Measurements from ENCODE around the gene CTAGE6. TPM values are rescaled to one million over a fixed set of nuclear protein-coding genes. Genes with fewer than 3 reads are reported as not detected.
"Not testable (repeated sequence)": the region's sequence is repeated elsewhere in the genome, so short reads cannot be mapped to it uniquely, and the experiment has no call there.

CTAGE6 gene, protein sequence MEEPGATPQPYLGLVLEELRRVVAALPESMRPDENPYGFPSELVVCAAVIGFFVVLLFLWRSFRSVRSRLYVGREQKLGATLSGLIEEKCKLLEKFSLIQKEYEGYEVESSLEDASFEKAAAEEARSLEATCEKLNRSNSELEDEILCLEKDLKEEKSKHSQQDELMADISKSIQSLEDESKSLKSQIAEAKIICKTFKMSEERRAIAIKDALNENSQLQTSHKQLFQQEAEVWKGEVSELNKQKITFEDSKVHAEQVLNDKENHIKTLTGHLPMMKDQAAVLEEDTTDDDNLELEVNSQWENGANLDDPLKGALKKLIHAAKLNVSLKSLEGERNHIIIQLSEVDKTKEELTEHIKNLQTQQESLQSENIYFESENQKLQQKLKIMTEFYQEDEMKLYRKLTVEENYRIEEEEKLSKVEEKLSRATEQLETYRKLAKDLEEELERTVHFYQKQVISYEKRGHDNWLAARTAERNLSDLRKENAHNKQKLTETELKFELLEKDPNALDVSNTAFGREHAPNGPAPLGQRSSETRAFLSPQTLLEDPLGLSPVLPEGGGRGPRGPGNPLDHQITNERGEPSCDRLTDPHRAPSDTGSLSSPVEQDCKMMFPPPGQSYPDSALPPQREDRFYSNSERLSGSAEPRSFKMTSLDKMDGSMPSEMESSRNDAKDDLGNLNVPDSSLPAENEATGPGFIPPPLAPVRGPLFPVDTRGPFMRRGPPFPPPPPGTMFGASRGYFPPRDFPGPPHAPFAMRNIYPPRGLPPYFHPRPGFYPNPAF
- total RNA-seq (2022) (not detected in 2 replicates), Bru-seq, nascent RNA (not detected), BruChase-seq, experiment 1, labeled RNA remaining after a 2-hour chase (percentile 19 among the genes with signal in this experiment), BruChase-seq, experiment 2, labeled RNA remaining after a 6-hour chase (percentile 12 among the genes with signal in this experiment)
- long read RNA-seq = 0 reads

DNA sequence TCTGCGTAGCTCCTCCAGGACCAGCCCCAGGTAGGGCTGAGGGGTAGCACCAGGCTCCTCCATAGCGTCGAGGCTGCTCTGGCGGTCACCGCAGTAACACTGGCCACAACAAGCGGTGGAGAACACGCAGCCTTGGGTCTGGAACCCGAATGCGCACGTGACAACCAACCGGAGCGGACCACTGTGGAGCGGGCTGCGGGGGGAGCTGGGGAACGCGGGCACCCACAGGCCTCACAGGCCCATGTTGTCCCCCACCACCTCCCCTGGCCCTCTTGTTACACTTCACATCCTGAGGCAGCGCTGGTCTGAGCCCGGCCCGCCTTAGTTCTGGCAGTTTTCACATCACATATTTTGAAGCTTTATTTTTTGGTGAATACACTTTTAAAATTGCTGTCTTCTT is at the start of gene CTAGE6:
TSS of gene CTAGE6 (minus strand) at position 101 of the 400 bp plus-strand sequence. CDS start at position 63, 38 bp downstream.
- BruUV-seq (replicated peaks); intact Hi-C loops (cut with micrococcal nuclease; ENCODE audit: unreplicated experiment): not testable (repeated sequence)

DNA sequence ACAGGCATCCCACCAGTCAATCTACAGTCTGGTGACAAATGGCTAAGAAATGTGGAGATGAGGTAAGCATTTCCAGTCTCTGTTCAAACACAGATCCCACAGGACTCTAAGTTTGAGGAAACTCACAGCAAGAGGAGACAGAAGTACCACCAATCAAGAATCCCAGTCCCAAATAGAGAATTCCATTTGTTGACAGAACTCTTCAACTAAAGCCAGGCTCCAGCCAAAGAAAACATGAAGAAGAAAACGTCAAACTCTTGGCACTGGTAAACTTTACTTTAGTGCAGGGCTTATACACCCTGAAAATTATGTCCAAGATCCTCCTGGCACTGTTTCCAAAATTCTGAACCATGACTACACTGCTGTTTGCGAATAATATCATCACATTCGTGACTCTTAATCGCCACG is 49.2 kb upstream of the CTAGE6 start:
- H3K36me3 Mint-ChIP-seq (ENCODE audit: insufficient read depth, unreplicated experiment); H3K9me3 ChIP-seq; H3K4me3 Mint-ChIP-seq (ENCODE audit: unreplicated experiment); H3K27me3 ChIP-seq (replicated peaks; ENCODE audit: control insufficient read depth, insufficient read depth, low read length); DNase-seq; POLR2A ChIA-PET; H3K27ac Mint-ChIP-seq (ENCODE audit: unreplicated experiment); H3K36me3 ChIP-seq (ENCODE audit: control insufficient read depth, insufficient read depth, low read length); CTCF ChIA-PET; intact Hi-C loops (cut with micrococcal nuclease; ENCODE audit: unreplicated experiment); H3K27me3 Mint-ChIP-seq (ENCODE audit: insufficient read depth, unreplicated experiment); H3K4me1 ChIP-seq; H3K9me3 Mint-ChIP-seq (ENCODE audit: unreplicated experiment); H3K4me1 Mint-ChIP-seq (ENCODE audit: low read depth, unreplicated experiment); BruUV-seq (replicated peaks); H3K4me3 ChIP-seq (ENCODE audit: low read depth, low read length): not testable (repeated sequence)

More for the DNA sequence above, at the start of gene CTAGE6:
- H3K27ac Mint-ChIP-seq (ENCODE audit: unreplicated experiment); H3K27me3 ChIP-seq (replicated peaks; ENCODE audit: control insufficient read depth, insufficient read depth, low read length); H3K4me3 Mint-ChIP-seq (ENCODE audit: unreplicated experiment); CTCF ChIA-PET; H3K4me1 Mint-ChIP-seq (ENCODE audit: low read depth, unreplicated experiment); DNase-seq; H3K36me3 ChIP-seq (ENCODE audit: control insufficient read depth, insufficient read depth, low read length); H3K9me3 Mint-ChIP-seq (ENCODE audit: unreplicated experiment); H3K36me3 Mint-ChIP-seq (ENCODE audit: insufficient read depth, unreplicated experiment); H3K4me1 ChIP-seq; H3K27me3 Mint-ChIP-seq (ENCODE audit: insufficient read depth, unreplicated experiment); POLR2A ChIA-PET; H3K9me3 ChIP-seq; H3K4me3 ChIP-seq (ENCODE audit: low read depth, low read length): not testable (repeated sequence)

DNA sequence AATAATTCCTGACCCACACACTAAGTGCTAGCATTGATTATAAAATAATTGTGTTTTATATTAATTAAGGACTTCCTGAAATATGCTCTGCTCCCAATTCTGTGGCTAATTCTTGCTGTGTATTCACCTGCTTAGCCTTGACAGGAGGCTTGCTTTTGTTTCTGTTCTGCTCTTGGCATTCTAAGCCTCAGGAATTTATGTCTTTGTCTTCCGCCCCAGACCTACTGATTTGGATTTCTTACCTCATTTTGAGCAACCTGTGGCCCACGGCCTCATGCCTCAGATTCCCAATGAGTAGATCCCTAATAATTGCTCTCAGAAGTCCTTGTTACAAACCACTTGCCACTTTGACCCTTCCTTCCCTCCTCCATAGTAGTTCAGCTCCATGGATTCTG is 40.4 kb upstream of the CTAGE6 start:
- DNase-seq; intact Hi-C loops (cut with micrococcal nuclease; ENCODE audit: unreplicated experiment); H3K4me1 Mint-ChIP-seq (ENCODE audit: low read depth, unreplicated experiment); H3K4me1 ChIP-seq; H3K36me3 ChIP-seq (ENCODE audit: control insufficient read depth, insufficient read depth, low read length); H3K36me3 Mint-ChIP-seq (ENCODE audit: insufficient read depth, unreplicated experiment); POLR2A ChIA-PET; H3K27ac Mint-ChIP-seq (ENCODE audit: unreplicated experiment); H3K4me3 Mint-ChIP-seq (ENCODE audit: unreplicated experiment); CTCF ChIA-PET; BruUV-seq (replicated peaks); H3K27me3 Mint-ChIP-seq (ENCODE audit: insufficient read depth, unreplicated experiment); H3K27me3 ChIP-seq (replicated peaks; ENCODE audit: control insufficient read depth, insufficient read depth, low read length); H3K9me3 Mint-ChIP-seq (ENCODE audit: unreplicated experiment); H3K4me3 ChIP-seq (ENCODE audit: low read depth, low read length); H3K9me3 ChIP-seq: not testable (repeated sequence)

DNA sequence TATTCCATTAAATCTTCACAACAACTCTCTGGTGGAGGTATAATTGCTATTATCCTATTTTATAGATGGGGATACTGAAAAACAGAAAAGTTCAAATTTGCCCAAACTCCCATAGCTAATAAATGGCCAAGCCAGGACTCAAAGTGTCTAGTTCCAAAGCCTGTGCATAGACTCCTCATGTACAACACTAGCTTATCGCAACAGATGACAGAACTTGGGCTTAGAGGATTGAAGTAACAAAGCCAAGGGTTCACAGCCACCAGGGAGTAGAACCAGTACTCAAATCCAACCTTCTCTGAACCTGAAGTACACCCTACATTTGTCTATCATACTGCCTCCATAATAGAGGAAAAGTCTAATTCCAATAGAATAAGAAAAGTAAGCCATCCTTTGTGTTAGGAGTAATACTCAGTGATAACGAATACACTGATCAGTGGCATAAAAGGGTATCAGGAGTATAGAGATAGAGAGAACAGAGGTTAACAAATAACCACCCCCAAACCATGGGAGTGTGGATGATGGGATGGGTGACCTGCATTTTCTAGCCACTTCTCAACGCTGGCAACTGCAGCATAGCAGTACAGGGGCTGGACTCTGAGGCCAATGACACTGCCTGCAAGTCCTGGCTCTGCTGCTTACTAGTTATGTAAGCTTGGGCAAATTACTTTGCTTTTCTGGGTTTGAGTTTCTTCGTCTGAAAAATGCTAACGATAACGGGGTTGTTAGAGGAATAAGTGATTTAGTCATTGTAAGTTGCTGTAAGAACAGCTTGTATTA is 39.8 kb upstream of the CTAGE6 start:
- DNase-seq = peak in 1 of 2 experiments; percentile 20
- POLR2A ChIA-PET; H3K27me3 ChIP-seq (replicated peaks; ENCODE audit: control insufficient read depth, insufficient read depth, low read length); H3K4me3 ChIP-seq (ENCODE audit: low read depth, low read length); H3K36me3 Mint-ChIP-seq (ENCODE audit: insufficient read depth, unreplicated experiment); H3K36me3 ChIP-seq (ENCODE audit: control insufficient read depth, insufficient read depth, low read length); BruUV-seq (replicated peaks); H3K9me3 Mint-ChIP-seq (ENCODE audit: unreplicated experiment); H3K27ac Mint-ChIP-seq (ENCODE audit: unreplicated experiment); H3K4me1 ChIP-seq; H3K9me3 ChIP-seq; H3K27me3 Mint-ChIP-seq (ENCODE audit: insufficient read depth, unreplicated experiment); H3K4me3 Mint-ChIP-seq (ENCODE audit: unreplicated experiment); CTCF ChIA-PET; H3K4me1 Mint-ChIP-seq (ENCODE audit: low read depth, unreplicated experiment); intact Hi-C loops (cut with micrococcal nuclease; ENCODE audit: unreplicated experiment): not testable (repeated sequence)

DNA sequence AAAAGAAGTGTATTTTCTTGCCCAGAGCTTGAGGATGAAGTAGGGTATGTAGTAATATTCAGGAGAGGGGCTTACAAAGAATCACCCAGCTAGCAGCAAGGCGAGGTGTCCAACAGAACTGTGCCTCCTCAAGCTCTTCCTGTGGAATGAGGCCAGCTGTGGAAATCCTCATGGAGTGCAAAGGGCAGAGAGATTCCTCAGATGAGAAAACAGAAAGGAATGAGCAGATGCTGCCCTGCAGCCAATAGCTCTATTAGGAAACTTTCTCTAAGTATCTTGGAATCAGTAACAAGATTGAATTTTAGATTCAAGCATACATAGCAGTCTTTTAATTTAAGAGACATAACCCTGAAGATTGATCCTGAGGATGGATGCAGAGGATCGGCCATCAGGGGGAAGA is 38.2 kb upstream of the CTAGE6 start:
- H3K27me3 Mint-ChIP-seq (ENCODE audit: insufficient read depth, unreplicated experiment); H3K36me3 ChIP-seq (ENCODE audit: control insufficient read depth, insufficient read depth, low read length); POLR2A ChIA-PET; H3K9me3 Mint-ChIP-seq (ENCODE audit: unreplicated experiment); H3K4me1 Mint-ChIP-seq (ENCODE audit: low read depth, unreplicated experiment); CTCF ChIA-PET; BruUV-seq (replicated peaks); DNase-seq; H3K4me3 ChIP-seq (ENCODE audit: low read depth, low read length); H3K4me3 Mint-ChIP-seq (ENCODE audit: unreplicated experiment); H3K9me3 ChIP-seq; H3K27ac Mint-ChIP-seq (ENCODE audit: unreplicated experiment); H3K4me1 ChIP-seq; H3K36me3 Mint-ChIP-seq (ENCODE audit: insufficient read depth, unreplicated experiment); intact Hi-C loops (cut with micrococcal nuclease; ENCODE audit: unreplicated experiment); H3K27me3 ChIP-seq (replicated peaks; ENCODE audit: control insufficient read depth, insufficient read depth, low read length): not testable (repeated sequence)

DNA sequence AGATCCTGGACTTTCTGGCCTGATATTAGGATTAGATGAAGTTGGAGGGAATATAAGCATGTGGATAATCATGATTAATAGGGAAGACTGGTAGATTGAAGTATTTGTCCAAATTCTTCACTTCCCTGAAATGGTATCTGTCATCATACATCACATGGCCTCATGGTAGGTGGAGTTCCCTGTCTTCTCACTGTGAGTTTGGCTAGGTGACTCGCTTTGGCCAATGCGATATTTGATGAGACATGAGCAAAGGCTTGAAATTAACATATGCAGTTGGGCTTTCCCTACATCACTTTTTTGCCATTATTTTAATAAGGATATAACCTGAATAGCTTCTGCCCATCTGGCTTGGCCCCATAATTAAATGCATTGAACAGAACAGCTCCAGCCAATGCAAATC is 35.1 kb upstream of the CTAGE6 start:
- H3K27me3 Mint-ChIP-seq (ENCODE audit: insufficient read depth, unreplicated experiment); H3K9me3 ChIP-seq; POLR2A ChIA-PET; H3K4me3 ChIP-seq (ENCODE audit: low read depth, low read length); H3K9me3 Mint-ChIP-seq (ENCODE audit: unreplicated experiment); H3K4me1 ChIP-seq; H3K27me3 ChIP-seq (replicated peaks; ENCODE audit: control insufficient read depth, insufficient read depth, low read length); H3K27ac Mint-ChIP-seq (ENCODE audit: unreplicated experiment); intact Hi-C loops (cut with micrococcal nuclease; ENCODE audit: unreplicated experiment); CTCF ChIA-PET; H3K4me1 Mint-ChIP-seq (ENCODE audit: low read depth, unreplicated experiment); DNase-seq; H3K36me3 ChIP-seq (ENCODE audit: control insufficient read depth, insufficient read depth, low read length); H3K36me3 Mint-ChIP-seq (ENCODE audit: insufficient read depth, unreplicated experiment); BruUV-seq (replicated peaks); H3K4me3 Mint-ChIP-seq (ENCODE audit: unreplicated experiment): not testable (repeated sequence)

All from Caco-2 (cell line).